ENCODE results near the gene AACS.
"Not testable (repeated sequence)": the region's sequence is repeated elsewhere in the genome, so short reads cannot be mapped to it uniquely, and the experiment has no call there.

AACS gene

GRCh38 chr12:125081427-125081826 is 16.2 kb downstream of the AACS start:
- H3K27me3 ChIP-seq (ENCODE audit: insufficient read depth, poor library complexity, severe bottlenecking): no peaks in the 10 kb centered on the region
- no peak overlapping the region for H3K4me3 ChIP-seq (replicated peaks; ENCODE audit: insufficient read depth, low read length)
- H3K27ac ChIP-seq (replicated peaks): no peak overlapping the region
- DNase-seq (ENCODE audit: low read depth in 1 of 2, low spot score in 1 of 2): no peak
- TF ChIP-seq GABPA (IDR thresholded peaks at IDR 0.05; ENCODE audit: low read depth) (no peak), POLR2AphosphoS5 (IDR thresholded peaks at IDR 0.05; ENCODE audit: low read depth) (no peak), CTCF (IDR thresholded peaks at IDR 0.05; ENCODE audit: insufficient read depth, low read length) (no peak), SPI1 (IDR thresholded peaks at IDR 0.05; ENCODE audit: borderline replicate concordance, low read depth) (no peak), REST (IDR thresholded peaks at IDR 0.05; ENCODE audit: insufficient replicate concordance, low read depth) (no peak)

GRCh38 chr12:125083072-125083471 is 17.8 kb downstream of the AACS start:
- Histone ChIP-seq H3K27me3 (ENCODE audit: insufficient read depth, poor library complexity, severe bottlenecking) (no peaks in the 10 kb centered on the region), H3K4me3 (replicated peaks; ENCODE audit: insufficient read depth, low read length) (no peak overlapping the region), H3K27ac (replicated peaks) (no peak overlapping the region)
- TF ChIP-seq GABPA (IDR thresholded peaks at IDR 0.05; ENCODE audit: low read depth) (no peak), SPI1 (IDR thresholded peaks at IDR 0.05; ENCODE audit: borderline replicate concordance, low read depth) (no peak), REST (IDR thresholded peaks at IDR 0.05; ENCODE audit: insufficient replicate concordance, low read depth) (no peak), POLR2AphosphoS5 (IDR thresholded peaks at IDR 0.05; ENCODE audit: low read depth) (no peak), CTCF (IDR thresholded peaks at IDR 0.05; ENCODE audit: insufficient read depth, low read length) (no peak)
- DNase-seq (ENCODE audit: low read depth in 1 of 2, low spot score in 1 of 2): no peak

- not testable (repeated sequence) for H3K27me3 ChIP-seq (ENCODE audit: insufficient read depth, poor library complexity, severe bottlenecking); DNase-seq (ENCODE audit: low read depth in 1 of 2, low spot score in 1 of 2); H3K4me3 ChIP-seq (replicated peaks; ENCODE audit: insufficient read depth, low read length); H3K27ac ChIP-seq (replicated peaks)
Observed at GRCh38 chr12:125088199-125088598, 23.0 kb downstream of the AACS start.

- DNase-seq (ENCODE audit: low read depth in 1 of 2, low spot score in 1 of 2): no peak
- TF ChIP-seq CTCF (IDR thresholded peaks at IDR 0.05; ENCODE audit: insufficient read depth, low read length): no peak
- TF ChIP-seq GABPA (IDR thresholded peaks at IDR 0.05; ENCODE audit: low read depth): no peak
- no peak for TF ChIP-seq POLR2AphosphoS5 (IDR thresholded peaks at IDR 0.05; ENCODE audit: low read depth)
- no peak for TF ChIP-seq REST (IDR thresholded peaks at IDR 0.05; ENCODE audit: insufficient replicate concordance, low read depth)
- TF ChIP-seq SPI1 (IDR thresholded peaks at IDR 0.05; ENCODE audit: borderline replicate concordance, low read depth): no peak
- H3K27me3 ChIP-seq (ENCODE audit: insufficient read depth, poor library complexity, severe bottlenecking): no peaks in the 10 kb centered on the region
- no peak overlapping the region for H3K27ac ChIP-seq (replicated peaks)
- no peak overlapping the region for H3K4me3 ChIP-seq (replicated peaks; ENCODE audit: insufficient read depth, low read length)
Observed at GRCh38 chr12:125089083-125089482, 23.8 kb downstream of the AACS start.

Data from HL-60 (cell line).